Natural killer cell treated with Interleukin-12 subunit alpha and Interleukin-12 subunit beta and Interleukin-15 and Interleukin-18, amount 100 ng/mL, for 72 hours (primary cell): ENCODE measurements around the gene CNIH2. TPM values are rescaled to one million over a fixed set of nuclear protein-coding genes. Genes with fewer than 3 reads are reported as not detected.
A peak's percentile ranks its signal among the peaks of the same experiment; 100 is the strongest.

Source experiments
- ATAC-seq, 2 donors: fragments of 150-1000 bp; cut with Tn5 transposase in 1 of 2; sonication (Bioruptor Pico), chemical (Tn5 transposase) in 1 of 2; 2 replicates each; pipeline ENCODE4 v1.10.0; 2021
- DNase-seq: peaks from one replicate; pipeline ENCODE4 v3.0.0; 2022; ENCODE audit warnings: low spot score
- H3K27ac Mint-ChIP-seq, 2 donors: 1 replicate in 1 of 2; 2 replicates in 1 of 2; pipeline ENCODE4 v1.8.0; 2022; ENCODE audit warnings: mixed read lengths in 2 of 2, mild to moderate bottlenecking in 1 of 2, moderate library complexity in 1 of 2
- H3K27me3 Mint-ChIP-seq, 2 donors: 1 replicate in 1 of 2; 2 replicates in 1 of 2; pipeline ENCODE4 v1.8.0; 2022; ENCODE audit warnings: mixed read lengths in 2 of 2
- H3K36me3 Mint-ChIP-seq: one replicate; pipeline ENCODE4 v1.8.0; 2022; ENCODE audit warnings: mixed read lengths
- H3K4me1 Mint-ChIP-seq, 2 donors: 1 replicate in 1 of 2; 2 replicates in 1 of 2; pipeline ENCODE4 v1.8.0; 2022; ENCODE audit warnings: low read depth in 2 of 2, mixed read lengths in 2 of 2, mild to moderate bottlenecking in 1 of 2
- H3K4me3 Mint-ChIP-seq: one replicate; pipeline ENCODE4 v1.8.0; 2022; ENCODE audit warnings: mixed read lengths
- H3K9me3 Mint-ChIP-seq: 2 replicates; pipeline ENCODE4 v1.8.0; 2022; ENCODE audit warnings: mixed read lengths
- total RNA-seq, 2 donors: library from RNA; stranded (reverse); gene quantifications; one replicate each; pipeline ENCODE4 v1.2.3, GENCODE V29; 2022

Gene CNIH2
- total RNA-seq, 2 donors from 2014 or later: 1.2 to 2.6 TPM

GRCh38 chr11:66322732-66323427 lies 44.9 kb downstream of the CNIH2 start:
- no peaks in the 10 kb centered on the region for H3K9me3 Mint-ChIP-seq
- H3K4me3 Mint-ChIP-seq: no peak overlapping the region
- ATAC-seq (no peak), DNase-seq (peak; percentile 23)
- no peaks in the 10 kb centered on the region for H3K36me3 Mint-ChIP-seq
- peaks cover 19 to 22% of the 10 kb centered on the region in 2 donors for H3K27me3 Mint-ChIP-seq
- H3K4me1 Mint-ChIP-seq: peaks cover 25 to 27% of the 10 kb centered on the region in 2 donors
- H3K27ac Mint-ChIP-seq: peak overlapping the region in 1 of 2 donors; percentile 15

GRCh38 chr11:66323684-66324083 lies 45.7 kb downstream of the CNIH2 start:
- H3K4me3 Mint-ChIP-seq: no peak overlapping the region
- DNase-seq: peak; percentile 49
- peaks cover 29 to 30% of the 10 kb centered on the region in 2 donors for H3K4me1 Mint-ChIP-seq
- no peaks in the 10 kb centered on the region for H3K9me3 Mint-ChIP-seq
- no peak for ATAC-seq
- H3K27ac Mint-ChIP-seq: peak overlapping the region in 1 of 2 donors; percentile 15
- peaks cover 16 to 19% of the 10 kb centered on the region in 2 donors for H3K27me3 Mint-ChIP-seq
- H3K36me3 Mint-ChIP-seq: no peaks in the 10 kb centered on the region

GRCh38 chr11:66324664-66325063 lies 46.7 kb downstream of the CNIH2 start:
- DNase-seq: no peak
- no peaks in the 10 kb centered on the region for H3K36me3 Mint-ChIP-seq
- H3K4me3 Mint-ChIP-seq: no peak overlapping the region
- H3K27ac Mint-ChIP-seq: no peak overlapping the region
- peaks cover 25 to 27% of the 10 kb centered on the region in 2 donors for H3K4me1 Mint-ChIP-seq
- ATAC-seq: no peak
- H3K9me3 Mint-ChIP-seq: no peaks in the 10 kb centered on the region
- peaks cover 7 to 12% of the 10 kb centered on the region in 2 donors for H3K27me3 Mint-ChIP-seq

GRCh38 chr11:66325263-66325671 lies 47.3 kb downstream of the CNIH2 start:
- Mint-ChIP-seq H3K9me3 (no peaks in the 10 kb centered on the region), H3K4me3 (no peak overlapping the region), H3K4me1 (peaks cover 25 to 27% of the 10 kb centered on the region in 2 donors), H3K36me3 (no peaks in the 10 kb centered on the region), H3K27ac (peak overlapping the region in 1 of 2 donors; percentile 25), H3K27me3 (peaks cover 7 to 8% of the 10 kb centered on the region in 2 donors)
- no peak for DNase-seq
- ATAC-seq: no peak

- Mint-ChIP-seq H3K27ac (peak overlapping the region in 1 of 2 donors; percentile 25), H3K36me3 (no peaks in the 10 kb centered on the region), H3K4me1 (peaks cover 25 to 27% of the 10 kb centered on the region in 2 donors), H3K27me3 (peaks cover 7% of the 10 kb centered on the region in 2 donors), H3K4me3 (no peak overlapping the region), H3K9me3 (no peaks in the 10 kb centered on the region)
- no peak for ATAC-seq
- peak; percentile 42 for DNase-seq
Measured at GRCh38 chr11:66326261-66327111, 48.5 kb downstream of the CNIH2 start.

- Mint-ChIP-seq H3K4me3 (peak overlapping the region; percentile 21), H3K9me3 (no peaks in the 10 kb centered on the region), H3K27ac (peak overlapping the region in 1 of 2 donors; percentile 42), H3K4me1 (peaks cover 25 to 26% of the 10 kb centered on the region in 2 donors), H3K27me3 (peaks cover 4 to 7% of the 10 kb centered on the region in 2 donors), H3K36me3 (no peaks in the 10 kb centered on the region)
- peak in 1 of 2 donors; percentile 3 for ATAC-seq
- DNase-seq: peak; percentile 59
Measured at GRCh38 chr11:66327171-66328030, 49.4 kb downstream of the CNIH2 start.

- Mint-ChIP-seq H3K4me3 (no peak overlapping the region), H3K36me3 (no peaks in the 10 kb centered on the region), H3K4me1 (peaks cover 24 to 25% of the 10 kb centered on the region in 2 donors), H3K27ac (peak overlapping the region in 1 of 2 donors; percentile 42), H3K9me3 (no peaks in the 10 kb centered on the region), H3K27me3 (peaks cover 3 to 7% of the 10 kb centered on the region in 2 donors)
- ATAC-seq (peak; percentile 72 to 77), DNase-seq (peak; percentile 62)
Measured at GRCh38 chr11:66328031-66328301, 50.0 kb downstream of the CNIH2 start.

GRCh38 chr11:66328302-66329144 lies 50.5 kb downstream of the CNIH2 start:
- ATAC-seq (peak; percentile 83), DNase-seq (peak; percentile 85)
- Mint-ChIP-seq H3K27ac (peak overlapping the region in 1 of 2 donors; percentile 42), H3K4me1 (peaks cover 24 to 25% of the 10 kb centered on the region in 2 donors), H3K36me3 (no peaks in the 10 kb centered on the region), H3K4me3 (peak overlapping the region; percentile 18), H3K27me3 (peaks cover 3% of the 10 kb centered on the region in 2 donors), H3K9me3 (no peaks in the 10 kb centered on the region)

- H3K9me3 Mint-ChIP-seq: no peaks in the 10 kb centered on the region
- no peak overlapping the region for H3K27ac Mint-ChIP-seq
- H3K4me3 Mint-ChIP-seq: peak overlapping the region; percentile 18
- peaks cover 24 to 25% of the 10 kb centered on the region in 2 donors for H3K4me1 Mint-ChIP-seq
- H3K27me3 Mint-ChIP-seq: peaks cover 0 to 4% of the 10 kb centered on the region in 2 donors
- H3K36me3 Mint-ChIP-seq: no peaks in the 10 kb centered on the region
- DNase-seq (no peak), ATAC-seq (no peak)
Measured at GRCh38 chr11:66329165-66329673, 51.2 kb downstream of the CNIH2 start.

GRCh38 chr11:66330931-66331330 lies 53.0 kb downstream of the CNIH2 start:
- no peak overlapping the region for H3K27ac Mint-ChIP-seq
- H3K27me3 Mint-ChIP-seq: peaks cover 0 to 7% of the 10 kb centered on the region in 2 donors
- ATAC-seq (no peak), DNase-seq (no peak)
- peaks cover 21 to 28% of the 10 kb centered on the region in 2 donors for H3K4me1 Mint-ChIP-seq
- H3K36me3 Mint-ChIP-seq: no peaks in the 10 kb centered on the region
- no peaks in the 10 kb centered on the region for H3K9me3 Mint-ChIP-seq
- no peak overlapping the region for H3K4me3 Mint-ChIP-seq

- H3K27ac Mint-ChIP-seq: no peak overlapping the region
- DNase-seq: no peak
Measured at GRCh38 chr11:66331542-66332370, 53.8 kb downstream of the CNIH2 start.

More at GRCh38 chr11:66331542-66332370, 53.8 kb downstream of the CNIH2 start:
- H3K4me3 Mint-ChIP-seq: no peak overlapping the region
- peaks cover 25 to 32% of the 10 kb centered on the region in 2 donors for H3K4me1 Mint-ChIP-seq
- peaks cover 0 to 11% of the 10 kb centered on the region in 2 donors for H3K27me3 Mint-ChIP-seq
- no peaks in the 10 kb centered on the region for H3K9me3 Mint-ChIP-seq
- no peaks in the 10 kb centered on the region for H3K36me3 Mint-ChIP-seq
- no peak for ATAC-seq
